ENCODE results near the gene PBX1.

DNA sequence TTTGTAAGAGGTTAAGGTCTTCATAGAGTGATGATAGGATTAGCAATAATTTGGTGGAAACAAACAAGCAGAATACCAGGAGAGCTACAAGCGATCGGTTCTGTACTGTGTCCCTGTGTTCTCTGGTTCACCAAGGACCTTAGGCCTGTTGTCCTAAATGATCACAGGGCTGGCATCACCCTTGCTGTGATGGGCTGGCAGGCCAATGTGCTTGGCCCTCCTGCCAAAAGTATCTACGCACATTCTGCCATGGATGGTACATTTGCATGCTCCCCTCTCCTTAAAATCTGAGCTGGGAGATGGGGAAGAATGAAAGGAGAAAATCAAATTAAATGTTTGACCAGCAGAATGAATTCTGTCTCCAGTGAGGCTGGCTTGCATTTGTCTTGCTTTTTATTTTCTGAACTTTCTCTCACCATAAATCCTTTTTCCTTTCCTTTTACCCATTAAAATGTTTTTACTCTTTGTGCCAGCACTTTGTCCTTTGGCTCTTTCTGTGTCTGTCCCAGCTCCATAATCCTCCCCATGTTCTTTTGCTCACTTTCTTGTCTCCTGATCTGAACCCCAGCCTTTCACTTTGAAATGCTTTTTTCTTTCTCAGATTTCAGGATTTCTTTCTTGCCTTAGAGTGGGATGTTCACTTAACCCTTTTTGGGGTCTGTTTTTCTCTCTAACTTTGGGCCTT, 51.7 kb downstream of the PBX1 start:
- TF ChIP-seq, protein P1, sequence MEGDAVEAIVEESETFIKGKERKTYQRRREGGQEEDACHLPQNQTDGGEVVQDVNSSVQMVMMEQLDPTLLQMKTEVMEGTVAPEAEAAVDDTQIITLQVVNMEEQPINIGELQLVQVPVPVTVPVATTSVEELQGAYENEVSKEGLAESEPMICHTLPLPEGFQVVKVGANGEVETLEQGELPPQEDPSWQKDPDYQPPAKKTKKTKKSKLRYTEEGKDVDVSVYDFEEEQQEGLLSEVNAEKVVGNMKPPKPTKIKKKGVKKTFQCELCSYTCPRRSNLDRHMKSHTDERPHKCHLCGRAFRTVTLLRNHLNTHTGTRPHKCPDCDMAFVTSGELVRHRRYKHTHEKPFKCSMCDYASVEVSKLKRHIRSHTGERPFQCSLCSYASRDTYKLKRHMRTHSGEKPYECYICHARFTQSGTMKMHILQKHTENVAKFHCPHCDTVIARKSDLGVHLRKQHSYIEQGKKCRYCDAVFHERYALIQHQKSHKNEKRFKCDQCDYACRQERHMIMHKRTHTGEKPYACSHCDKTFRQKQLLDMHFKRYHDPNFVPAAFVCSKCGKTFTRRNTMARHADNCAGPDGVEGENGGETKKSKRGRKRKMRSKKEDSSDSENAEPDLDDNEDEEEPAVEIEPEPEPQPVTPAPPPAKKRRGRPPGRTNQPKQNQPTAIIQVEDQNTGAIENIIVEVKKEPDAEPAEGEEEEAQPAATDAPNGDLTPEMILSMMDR (IDR thresholded peaks at IDR 0.05): no peak
- TF ChIP-seq, protein P2, sequence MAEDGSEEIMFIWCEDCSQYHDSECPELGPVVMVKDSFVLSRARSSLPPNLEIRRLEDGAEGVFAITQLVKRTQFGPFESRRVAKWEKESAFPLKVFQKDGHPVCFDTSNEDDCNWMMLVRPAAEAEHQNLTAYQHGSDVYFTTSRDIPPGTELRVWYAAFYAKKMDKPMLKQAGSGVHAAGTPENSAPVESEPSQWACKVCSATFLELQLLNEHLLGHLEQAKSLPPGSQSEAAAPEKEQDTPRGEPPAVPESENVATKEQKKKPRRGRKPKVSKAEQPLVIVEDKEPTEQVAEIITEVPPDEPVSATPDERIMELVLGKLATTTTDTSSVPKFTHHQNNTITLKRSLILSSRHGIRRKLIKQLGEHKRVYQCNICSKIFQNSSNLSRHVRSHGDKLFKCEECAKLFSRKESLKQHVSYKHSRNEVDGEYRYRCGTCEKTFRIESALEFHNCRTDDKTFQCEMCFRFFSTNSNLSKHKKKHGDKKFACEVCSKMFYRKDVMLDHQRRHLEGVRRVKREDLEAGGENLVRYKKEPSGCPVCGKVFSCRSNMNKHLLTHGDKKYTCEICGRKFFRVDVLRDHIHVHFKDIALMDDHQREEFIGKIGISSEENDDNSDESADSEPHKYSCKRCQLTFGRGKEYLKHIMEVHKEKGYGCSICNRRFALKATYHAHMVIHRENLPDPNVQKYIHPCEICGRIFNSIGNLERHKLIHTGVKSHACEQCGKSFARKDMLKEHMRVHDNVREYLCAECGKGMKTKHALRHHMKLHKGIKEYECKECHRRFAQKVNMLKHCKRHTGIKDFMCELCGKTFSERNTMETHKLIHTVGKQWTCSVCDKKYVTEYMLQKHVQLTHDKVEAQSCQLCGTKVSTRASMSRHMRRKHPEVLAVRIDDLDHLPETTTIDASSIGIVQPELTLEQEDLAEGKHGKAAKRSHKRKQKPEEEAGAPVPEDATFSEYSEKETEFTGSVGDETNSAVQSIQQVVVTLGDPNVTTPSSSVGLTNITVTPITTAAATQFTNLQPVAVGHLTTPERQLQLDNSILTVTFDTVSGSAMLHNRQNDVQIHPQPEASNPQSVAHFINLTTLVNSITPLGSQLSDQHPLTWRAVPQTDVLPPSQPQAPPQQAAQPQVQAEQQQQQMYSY (CRISPR knock-in tag; IDR thresholded peaks at IDR 0.05): no peak
- TF ChIP-seq, protein P3, sequence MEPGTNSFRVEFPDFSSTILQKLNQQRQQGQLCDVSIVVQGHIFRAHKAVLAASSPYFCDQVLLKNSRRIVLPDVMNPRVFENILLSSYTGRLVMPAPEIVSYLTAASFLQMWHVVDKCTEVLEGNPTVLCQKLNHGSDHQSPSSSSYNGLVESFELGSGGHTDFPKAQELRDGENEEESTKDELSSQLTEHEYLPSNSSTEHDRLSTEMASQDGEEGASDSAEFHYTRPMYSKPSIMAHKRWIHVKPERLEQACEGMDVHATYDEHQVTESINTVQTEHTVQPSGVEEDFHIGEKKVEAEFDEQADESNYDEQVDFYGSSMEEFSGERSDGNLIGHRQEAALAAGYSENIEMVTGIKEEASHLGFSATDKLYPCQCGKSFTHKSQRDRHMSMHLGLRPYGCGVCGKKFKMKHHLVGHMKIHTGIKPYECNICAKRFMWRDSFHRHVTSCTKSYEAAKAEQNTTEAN (CRISPR knock-in tag; IDR thresholded peaks at IDR 0.05): no peak
